A549 (cell line): Measurements from ENCODE around the gene RBSN. TPM values are rescaled to one million over a fixed set of nuclear protein-coding genes. Genes with fewer than 3 reads are reported as not detected.

Experiments used
- ATAC-seq, 2 experiments: fragments of 200-7000 bp in 1 of 2; fragments of >200 bp in 1 of 2; cut with Nextera tagmentation in 1 of 2; cut with Tn5 transposase in 1 of 2; 3 replicates each; pipeline versions ENCODE4 v1.8.0 to v1.9.1; 2018 to 2020; ENCODE audit warnings: mild to moderate bottlenecking in 1 of 2, moderate library complexity in 1 of 2
- CTCF ChIA-PET: fragments of 300-600 bp; sonication (Branson Sonifier 250); formaldehyde crosslinking; extraction: SDS; loops from one replicate; lab custom pipeline; 2021; ENCODE audit warnings: antibody characterized with exemption, inconsistent platforms; lab: Yijun Ruan, JAX
- POLR2A ChIA-PET: fragments of 350-600 bp; formaldehyde crosslinking; extraction: SDS; loops from one replicate; lab custom pipeline; 2021; ENCODE audit warnings: antibody characterized with exemption, inconsistent platforms; lab: Yijun Ruan, JAX
- DNase-seq, 2 experiments: peaks; one replicate each; pipeline versions ENCODE4 v3.0.0 to v3.0.0-alpha.2; 2011 to 2016; ENCODE audit warnings: low read depth in 1 of 2, low spot score in 1 of 2
- FAIRE-seq: peaks from 2 replicates; lab custom pipeline; 2011; peaks lifted over from hg19 to GRCh38; lab: Jason Lieb, UNC
- H3K27ac ChIP-seq, 2 experiments: fragments of >200 bp; sonication (Bioruptor Twin); formaldehyde crosslinking; 3 replicates each; pipeline ENCODE4 v1.5.1; 2016 to 2017
- H3K4me1 ChIP-seq: fragments of >200 bp; sonication (Bioruptor Twin); formaldehyde crosslinking; 3 replicates; pipeline ENCODE4 v1.6.1; 2016
- H3K4me2 ChIP-seq: fragments of >200 bp; sonication (Bioruptor Twin); formaldehyde crosslinking; 3 replicates; pipeline ENCODE4 v1.6.1; 2016
- H3K4me3 ChIP-seq: fragments of >200 bp; sonication (Bioruptor Twin); formaldehyde crosslinking; 3 replicates; pipeline ENCODE4 v1.5.1; 2016
- H3K9me3 ChIP-seq: fragments of >200 bp; sonication (Bioruptor Twin); formaldehyde crosslinking; 3 replicates; pipeline ENCODE4 v1.6.1; 2016
- CHD2 ChIP-seq: fragments of 150-350 bp; IDR thresholded peaks from 2 replicates; pipeline ENCODE4 v1.6.1; 2014; ENCODE audit warnings: low read length; ENCODE audit not compliant: partially characterized antibody
- CHD4 ChIP-seq: fragments of 200-600 bp; sonication (generic); IDR thresholded peaks from 2 replicates; pipeline ENCODE4 v1.6.1; 2016; ENCODE audit warnings: antibody characterized with exemption, mild to moderate bottlenecking, borderline replicate concordance
- EP300 ChIP-seq, 2 experiments: fragments of >200 bp; sonication (Bioruptor Twin); formaldehyde crosslinking; IDR thresholded peaks; 2 replicates in 1 of 2; 3 replicates in 1 of 2; pipeline ENCODE4 v1.6.1; 2016 to 2017
- FOSB ChIP-seq: fragments of 250-450 bp; sonication (Bioruptor Pico); IDR thresholded peaks from 2 replicates; pipeline ENCODE4 v1.5.0; 2020; ENCODE audit warnings: mild to moderate bottlenecking, moderate library complexity
- FOXS1 ChIP-seq: fragments of 250-450 bp; sonication (Bioruptor Pico); IDR thresholded peaks from 2 replicates; pipeline ENCODE4 v1.5.0; 2020; ENCODE audit warnings: mild to moderate bottlenecking, moderate library complexity
- GATA3 ChIP-seq: IDR thresholded peaks from 2 replicates; pipeline ENCODE4 v1.6.1; 2012; ENCODE audit warnings: borderline replicate concordance
- KDM1A ChIP-seq: fragments of 200-600 bp; sonication (generic); IDR thresholded peaks from 2 replicates; pipeline ENCODE4 v1.6.1; 2016; ENCODE audit warnings: low read depth, mild to moderate bottlenecking
- KDM5A ChIP-seq: fragments of 200-600 bp; sonication (generic); IDR thresholded peaks from 2 replicates; pipeline ENCODE4 v1.6.1; 2016; ENCODE audit warnings: antibody characterized with exemption, mild to moderate bottlenecking
- NPAS2 ChIP-seq: fragments of 250-450 bp; sonication (Bioruptor Pico); IDR thresholded peaks from 2 replicates; pipeline ENCODE4 v1.8.0; 2022; ENCODE audit warnings: mild to moderate bottlenecking, moderate library complexity, borderline replicate concordance
- RARB ChIP-seq: fragments of 250-450 bp; sonication (Bioruptor Pico); IDR thresholded peaks from 2 replicates; pipeline ENCODE4 v1.8.0; 2021; ENCODE audit warnings: mild to moderate bottlenecking, moderate library complexity
- RFX5 ChIP-seq: fragments of 450-650 bp; IDR thresholded peaks from 2 replicates; pipeline ENCODE4 v1.7.1; 2014; ENCODE audit warnings: antibody characterized with exemption, mild to moderate bottlenecking, moderate library complexity
- WGBS: methylation state at CpG from one replicate; pipeline ENCODE4 v1.1.6; 2017; ENCODE audit errors: missing lambda C conversion rate; 5-methylcytosine and 5-hydroxymethylcytosine counted together
- polyA plus RNA-seq, 4 experiments: library from polyadenylated mRNA; depleted of rRNA in 3 of 4; stranded (reverse); fragments of >200 nt; fragmentation: RNase III in 1 of 4; extraction: RNeasy Plus Mini Kit Qiagen cat#74134 plus additional on column Dnase treatment in 1 of 4; gene quantifications; 2 replicates in 3 of 4; 3 replicates in 1 of 4; pipeline ENCODE4 v1.2.3, GENCODE V29; 2011 to 2017
- TF ChIP-seq, protein P1 (sequence below): fragments of 200-600 bp; sonication (generic); IDR thresholded peaks from 2 replicates; pipeline ENCODE4 v1.6.1; 2016; ENCODE audit warnings: antibody characterized with exemption, mild to moderate bottlenecking, moderate library complexity

Gene RBSN
- polyA plus RNA-seq, 2 of the 4 experiments (the other 2 are of a cell fraction) = 9.5 to 14.9 TPM

GRCh38 chr3:15029625-15030024 lies 69.3 kb downstream of the RBSN start:
- POLR2A ChIA-PET = no interaction called here
- CTCF ChIA-PET = interaction anchor here (1.6 kb wide), 2 partner anchors 18 to 104 kb away, joined by 5 to 7 read pairs; no protein-coding TSS in a partner anchor
- FAIRE-seq (no peak), DNase-seq (no peak), ATAC-seq (no peak)
- Histone ChIP-seq H3K4me1 (no peaks in the 10 kb centered on the region), H3K9me3 (no peaks in the 10 kb centered on the region), H3K4me3 (no peak overlapping the region), H3K27ac (no peak overlapping the region), H3K4me2 (no peak overlapping the region)
- TF ChIP-seq EP300 (IDR thresholded peaks at IDR 0.05) (no peak), KDM1A (no peak), RARB (CRISPR knock-in tag) (no peak), FOSB (no peak)

DNA sequence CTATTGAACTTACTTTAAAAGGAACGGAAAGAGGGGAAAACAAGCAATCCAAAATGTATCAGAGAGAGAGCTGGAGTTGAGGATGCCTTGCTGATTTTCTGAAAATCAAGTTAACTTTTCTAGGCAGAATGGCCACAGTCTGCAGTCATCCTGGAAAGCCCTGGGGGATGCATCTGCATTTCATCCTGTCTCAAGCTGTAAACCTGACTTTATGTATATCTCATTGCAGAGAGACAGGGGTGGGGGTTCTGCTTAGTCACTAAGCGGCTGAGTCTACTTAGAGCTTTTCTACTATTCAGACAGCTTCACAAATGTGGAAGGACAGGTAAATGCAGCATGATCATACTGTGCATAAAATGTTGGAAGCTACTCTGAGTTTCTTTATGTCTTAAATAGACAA lies 75.2 kb downstream of the RBSN start:
- ATAC-seq (no peak), FAIRE-seq (no peak), DNase-seq (no peak)
- no peak for TF ChIP-seq FOXS1 (CRISPR knock-in tag)
- TF ChIP-seq RFX5 = no peak
- TF ChIP-seq KDM1A = no peak
- no peak for TF ChIP-seq CHD2
- no peak for TF ChIP-seq CHD4
- TF ChIP-seq, protein P1, sequence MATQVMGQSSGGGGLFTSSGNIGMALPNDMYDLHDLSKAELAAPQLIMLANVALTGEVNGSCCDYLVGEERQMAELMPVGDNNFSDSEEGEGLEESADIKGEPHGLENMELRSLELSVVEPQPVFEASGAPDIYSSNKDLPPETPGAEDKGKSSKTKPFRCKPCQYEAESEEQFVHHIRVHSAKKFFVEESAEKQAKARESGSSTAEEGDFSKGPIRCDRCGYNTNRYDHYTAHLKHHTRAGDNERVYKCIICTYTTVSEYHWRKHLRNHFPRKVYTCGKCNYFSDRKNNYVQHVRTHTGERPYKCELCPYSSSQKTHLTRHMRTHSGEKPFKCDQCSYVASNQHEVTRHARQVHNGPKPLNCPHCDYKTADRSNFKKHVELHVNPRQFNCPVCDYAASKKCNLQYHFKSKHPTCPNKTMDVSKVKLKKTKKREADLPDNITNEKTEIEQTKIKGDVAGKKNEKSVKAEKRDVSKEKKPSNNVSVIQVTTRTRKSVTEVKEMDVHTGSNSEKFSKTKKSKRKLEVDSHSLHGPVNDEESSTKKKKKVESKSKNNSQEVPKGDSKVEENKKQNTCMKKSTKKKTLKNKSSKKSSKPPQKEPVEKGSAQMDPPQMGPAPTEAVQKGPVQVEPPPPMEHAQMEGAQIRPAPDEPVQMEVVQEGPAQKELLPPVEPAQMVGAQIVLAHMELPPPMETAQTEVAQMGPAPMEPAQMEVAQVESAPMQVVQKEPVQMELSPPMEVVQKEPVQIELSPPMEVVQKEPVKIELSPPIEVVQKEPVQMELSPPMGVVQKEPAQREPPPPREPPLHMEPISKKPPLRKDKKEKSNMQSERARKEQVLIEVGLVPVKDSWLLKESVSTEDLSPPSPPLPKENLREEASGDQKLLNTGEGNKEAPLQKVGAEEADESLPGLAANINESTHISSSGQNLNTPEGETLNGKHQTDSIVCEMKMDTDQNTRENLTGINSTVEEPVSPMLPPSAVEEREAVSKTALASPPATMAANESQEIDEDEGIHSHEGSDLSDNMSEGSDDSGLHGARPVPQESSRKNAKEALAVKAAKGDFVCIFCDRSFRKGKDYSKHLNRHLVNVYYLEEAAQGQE = no peak
- TF ChIP-seq NPAS2 (CRISPR knock-in tag) = no peak
- TF ChIP-seq KDM5A = no peak
- H3K4me2 ChIP-seq = no peak overlapping the region
- no peak overlapping the region for H3K27ac ChIP-seq
- no peaks in the 10 kb centered on the region for H3K9me3 ChIP-seq
- WGBS = 95% methylated on average over 2 of the region's 2 CpGs
- POLR2A ChIA-PET = no interaction called here
- no peak overlapping the region for H3K4me3 ChIP-seq
- no peaks in the 10 kb centered on the region for H3K4me1 ChIP-seq
- CTCF ChIA-PET = interaction anchor here (1.2 to 1.7 kb wide), 2 partner anchors 14 to 99 kb away, joined by 3 read pairs; no protein-coding TSS in a partner anchor

GRCh38 chr3:15023249-15023648 lies 75.7 kb downstream of the RBSN start:
- no peak for ATAC-seq
- CTCF ChIA-PET = interaction anchor here (1.2 to 1.7 kb wide), 2 partner anchors 13 to 98 kb away, joined by 3 read pairs; no protein-coding TSS in a partner anchor

More at GRCh38 chr3:15023249-15023648, 75.7 kb downstream of the RBSN start:
- Histone ChIP-seq H3K9me3 (no peaks in the 10 kb centered on the region), H3K4me2 (no peak overlapping the region), H3K4me3 (no peak overlapping the region), H3K4me1 (no peaks in the 10 kb centered on the region), H3K27ac (no peak overlapping the region)
- POLR2A ChIA-PET = no interaction called here
- WGBS = 67% methylated on average over 5 of the region's 5 CpGs
- no peak for TF ChIP-seq GATA3
- no peak for DNase-seq
- FAIRE-seq = no peak

Other genes with a start within 250 kb of the RBSN start
- gene NR2C2, start 151.6 kb downstream of the RBSN start, polyA plus RNA-seq (2011; rRNA removed) = 20.2 and 25.3 TPM in 2 replicates
- gene NR2C2, start 151.6 kb downstream of the RBSN start, polyA plus RNA-seq (2017; fragmentation: RNase III; extraction: RNeasy Plus Mini Kit Qiagen cat#74134 plus additional on column Dnase treatment) = 12.5 to 14.6 TPM (median 14.2 TPM) in 3 replicates
- gene MRPS25, start 33.8 kb downstream of the RBSN start, polyA plus RNA-seq (2011; rRNA removed) = 27.8 and 42.0 TPM in 2 replicates
- 78.4 to 94.8 TPM (median 79.6 TPM) in 3 replicates for gene MRPS25, start 33.8 kb downstream of the RBSN start, polyA plus RNA-seq (2017; fragmentation: RNase III; extraction: RNeasy Plus Mini Kit Qiagen cat#74134 plus additional on column Dnase treatment)
- 31.1 and 36.8 TPM in 2 replicates for gene CAPN7, start 107.1 kb upstream of the RBSN start, polyA plus RNA-seq (2011; rRNA removed)
- 19.9 to 23.2 TPM (median 21.3 TPM) in 3 replicates for gene CAPN7, start 107.1 kb upstream of the RBSN start, polyA plus RNA-seq (2017; fragmentation: RNase III; extraction: RNeasy Plus Mini Kit Qiagen cat#74134 plus additional on column Dnase treatment)
- 12.6 and 16.0 TPM in 2 replicates for gene SH3BP5, start 233.4 kb upstream of the RBSN start, polyA plus RNA-seq (2011; rRNA removed)
- 10.5 to 11.2 TPM (median 10.9 TPM) in 3 replicates for gene SH3BP5, start 233.4 kb upstream of the RBSN start, polyA plus RNA-seq (2017; fragmentation: RNase III; extraction: RNeasy Plus Mini Kit Qiagen cat#74134 plus additional on column Dnase treatment)